ENCODE measurements around the gene USP5.

Gene USP5

DNA sequence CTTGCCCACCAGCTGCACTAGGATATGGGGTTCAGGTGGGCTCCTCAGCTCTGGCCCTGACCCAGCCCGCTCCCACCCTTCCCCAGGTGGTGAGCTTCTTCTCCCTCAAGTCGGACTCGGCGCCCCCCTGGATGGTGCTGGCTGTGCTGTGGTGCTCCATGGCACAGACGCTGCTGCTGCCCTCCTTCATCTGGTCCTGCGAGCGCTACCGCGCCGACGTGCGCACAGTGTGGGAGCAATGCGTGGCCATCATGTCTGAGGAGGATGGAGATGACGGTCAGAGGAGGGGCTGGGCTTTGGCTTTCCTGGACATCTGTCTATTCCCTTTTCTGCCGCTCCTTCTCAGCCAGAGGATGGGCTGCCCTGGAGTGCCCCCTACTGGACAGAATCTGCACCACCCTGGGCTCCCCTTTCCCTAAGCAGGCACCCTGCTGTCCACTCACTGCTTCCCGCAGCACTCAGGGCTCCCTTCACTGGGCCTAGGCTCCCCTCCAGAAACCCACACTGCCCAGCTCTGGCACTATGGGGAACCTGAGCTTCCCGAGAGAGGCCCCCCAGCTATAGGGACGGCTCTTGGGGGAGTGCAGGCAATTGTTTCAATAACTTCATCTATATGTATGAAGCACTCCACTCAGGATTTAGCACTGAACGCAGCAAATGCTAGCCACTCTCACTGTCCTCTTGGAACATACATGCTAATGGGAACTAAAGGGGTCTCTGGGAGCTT lies 26.4 kb upstream of the USP5 start:
- peak; percentile 60 to 63 for DNase-seq (ENCODE audit: low read depth in 2 of 2, low spot score in 1 of 2)

DNA sequence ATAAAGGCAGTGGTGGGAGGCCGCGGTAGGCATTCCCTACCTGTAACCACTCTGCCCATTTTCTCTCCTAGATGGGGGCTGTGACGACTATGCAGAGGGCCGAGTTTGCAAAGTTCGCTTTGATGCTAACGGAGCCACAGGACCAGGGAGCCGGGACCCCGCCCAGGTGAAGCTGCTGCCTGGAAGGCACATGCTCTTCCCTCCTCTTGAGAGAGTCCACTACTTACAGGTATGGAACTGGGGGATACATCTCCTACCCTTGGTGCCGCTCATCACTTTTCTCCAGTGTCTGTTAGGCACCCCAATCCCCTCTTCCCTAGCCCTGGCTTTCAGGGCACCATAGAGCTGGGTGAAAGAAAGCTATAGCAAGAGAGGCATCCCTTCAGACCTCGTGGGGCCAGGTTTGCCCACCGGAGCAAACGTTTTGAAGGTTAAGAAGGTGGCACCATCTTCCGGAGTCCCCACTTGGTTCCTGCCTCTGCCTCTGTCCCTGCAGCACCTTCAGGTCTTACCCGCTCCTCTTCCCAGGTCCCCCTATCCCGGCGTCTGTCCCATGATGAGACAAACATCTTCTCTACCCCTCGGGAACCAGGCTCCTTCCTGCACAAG lies 25.7 kb upstream of the USP5 start:
- no peak for DNase-seq (ENCODE audit: low read depth in 2 of 2, low spot score in 1 of 2)

DNA sequence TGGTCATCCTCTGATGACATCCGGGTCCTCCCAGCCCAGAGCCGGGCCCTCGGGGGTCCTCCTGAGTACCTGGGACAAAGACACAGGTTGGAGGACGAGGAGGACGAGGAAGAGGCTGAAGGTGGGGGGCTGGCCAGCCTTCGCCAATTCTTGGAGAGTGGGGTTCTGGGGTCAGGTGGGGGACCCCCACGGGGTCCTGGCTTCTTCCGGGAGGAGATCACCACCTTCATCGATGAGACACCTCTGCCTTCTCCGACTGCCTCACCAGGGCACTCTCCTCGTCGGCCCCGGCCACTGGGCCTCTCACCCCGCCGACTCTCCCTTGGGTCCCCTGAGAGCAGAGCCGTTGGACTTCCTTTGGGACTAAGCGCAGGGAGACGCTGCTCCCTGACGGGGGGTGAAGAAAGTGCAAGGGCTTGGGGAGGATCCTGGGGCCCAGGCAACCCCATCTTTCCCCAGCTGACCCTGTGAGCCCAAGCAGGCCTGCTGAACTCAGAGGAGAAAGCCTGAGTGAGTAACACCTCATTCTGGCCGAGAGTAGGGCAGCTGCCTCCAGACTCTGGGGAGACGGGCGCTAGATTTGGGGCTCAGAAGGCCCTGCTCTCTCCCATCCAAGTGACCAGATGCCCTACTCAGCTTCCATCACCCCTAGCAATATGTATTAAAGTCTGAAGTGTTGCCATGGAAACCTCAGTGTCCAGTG lies 25.1 kb upstream of the USP5 start:
- no peak for DNase-seq (ENCODE audit: low read depth in 2 of 2, low spot score in 1 of 2)

DNA sequence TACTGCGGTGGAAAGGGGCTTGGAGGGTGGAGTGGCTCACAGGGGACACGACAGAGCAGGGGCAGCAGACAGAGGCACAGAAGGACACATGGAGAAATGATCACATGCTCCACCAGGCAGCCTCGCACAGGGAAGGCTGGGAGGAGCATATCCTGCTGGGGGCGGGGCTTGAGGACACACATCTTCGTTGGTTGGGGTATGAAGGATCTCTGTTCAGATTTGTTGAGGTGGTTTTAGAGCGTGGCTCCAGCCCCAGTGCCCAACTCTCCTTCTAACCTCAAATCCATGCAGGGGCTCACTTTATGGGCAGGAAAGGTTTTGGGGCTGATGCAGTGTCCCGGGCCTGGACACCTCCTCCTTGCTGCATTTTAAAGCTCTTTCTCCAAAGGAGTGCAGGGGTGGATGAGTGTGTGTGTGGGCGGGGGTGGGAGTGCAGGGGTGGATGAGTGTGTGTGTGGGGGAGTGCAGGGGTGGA lies 24.5 kb upstream of the USP5 start:
- no peak for DNase-seq (ENCODE audit: low read depth in 2 of 2, low spot score in 1 of 2)

DNA sequence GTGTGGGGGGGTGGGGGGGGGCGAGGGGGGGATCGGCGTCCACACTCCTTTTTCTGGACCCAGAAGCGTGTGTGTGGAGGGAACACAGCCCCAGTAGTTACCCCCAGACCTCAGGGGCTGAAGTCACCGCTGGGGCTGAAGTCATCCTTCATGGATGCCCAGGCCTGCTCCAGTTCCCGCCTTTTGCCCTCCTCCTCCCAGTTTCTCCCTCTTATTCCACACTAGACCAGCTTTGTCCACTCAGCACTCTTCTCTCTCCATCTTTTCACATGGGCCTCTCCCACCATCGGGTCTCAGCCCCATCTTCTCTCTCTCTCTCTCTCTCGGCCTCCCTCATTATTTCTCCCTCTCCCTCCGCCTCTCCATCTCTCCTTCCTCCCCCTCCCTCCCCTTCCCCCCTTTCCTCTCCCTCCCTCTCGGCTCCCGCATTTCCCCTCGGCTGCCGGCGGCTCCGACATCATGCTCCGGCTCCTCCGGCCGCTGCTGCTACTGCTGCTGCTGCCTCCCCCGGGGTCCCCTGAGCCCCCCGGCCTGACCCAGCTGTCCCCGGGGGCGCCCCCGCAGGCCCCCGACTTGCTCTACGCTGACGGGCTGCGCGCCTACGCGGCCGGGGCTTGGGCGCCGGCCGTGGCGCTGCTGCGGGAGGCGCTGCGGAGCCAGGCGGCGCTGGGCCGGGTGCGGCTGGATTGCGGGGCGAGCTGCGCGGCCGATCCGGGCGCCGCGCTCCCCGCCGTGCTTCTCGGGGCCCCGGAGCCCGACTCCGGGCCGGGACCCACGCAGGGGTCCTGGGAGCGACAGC lies 23.8 kb upstream of the USP5 start, which contains the start of gene P3H3:
Gene P3H3 (plus strand): TSS at position 426 of the 799 bp plus-strand sequence. CDS start 34 bp downstream, at position 460.
- no peak for DNase-seq (ENCODE audit: low read depth in 2 of 2, low spot score in 1 of 2)

DNA sequence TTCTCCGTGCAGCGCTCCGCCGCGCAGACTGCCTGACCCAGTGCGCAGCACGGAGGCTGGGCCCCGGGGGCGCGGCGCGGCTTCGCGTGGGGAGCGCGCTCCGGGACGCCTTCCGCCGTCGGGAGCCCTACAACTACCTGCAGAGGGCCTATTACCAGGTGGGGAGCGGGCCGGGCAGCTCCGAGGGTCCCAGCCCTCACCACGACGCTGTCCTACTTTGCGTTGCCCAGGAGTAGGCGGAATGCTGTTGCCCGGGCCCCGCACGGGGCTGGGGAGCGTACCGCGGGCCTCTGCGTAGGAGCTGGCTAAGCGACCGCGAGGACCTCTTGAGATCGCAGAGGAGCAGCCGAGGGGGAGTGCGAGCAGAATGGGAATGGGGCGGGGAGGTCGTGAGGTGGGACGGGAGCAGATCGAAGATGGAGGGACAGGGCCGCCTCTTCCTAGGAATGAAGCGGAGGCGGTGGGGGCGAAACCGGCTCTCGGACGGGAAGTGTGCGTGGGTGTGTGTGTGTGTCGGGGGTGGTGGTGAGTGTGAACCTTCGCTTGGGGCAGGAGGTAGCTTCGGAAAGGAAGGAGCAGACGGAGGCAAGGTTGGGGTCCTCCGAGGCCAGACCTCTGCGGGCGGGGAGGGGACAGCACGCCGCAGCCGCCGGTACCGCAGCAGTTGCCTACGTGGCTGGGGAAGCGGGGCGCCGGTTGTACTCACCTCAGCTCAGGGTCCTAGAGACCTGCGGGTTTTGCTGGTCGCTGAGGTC lies 23.0 kb upstream of the USP5 start:
- no peak for DNase-seq (ENCODE audit: low read depth in 2 of 2, low spot score in 1 of 2)

DNA sequence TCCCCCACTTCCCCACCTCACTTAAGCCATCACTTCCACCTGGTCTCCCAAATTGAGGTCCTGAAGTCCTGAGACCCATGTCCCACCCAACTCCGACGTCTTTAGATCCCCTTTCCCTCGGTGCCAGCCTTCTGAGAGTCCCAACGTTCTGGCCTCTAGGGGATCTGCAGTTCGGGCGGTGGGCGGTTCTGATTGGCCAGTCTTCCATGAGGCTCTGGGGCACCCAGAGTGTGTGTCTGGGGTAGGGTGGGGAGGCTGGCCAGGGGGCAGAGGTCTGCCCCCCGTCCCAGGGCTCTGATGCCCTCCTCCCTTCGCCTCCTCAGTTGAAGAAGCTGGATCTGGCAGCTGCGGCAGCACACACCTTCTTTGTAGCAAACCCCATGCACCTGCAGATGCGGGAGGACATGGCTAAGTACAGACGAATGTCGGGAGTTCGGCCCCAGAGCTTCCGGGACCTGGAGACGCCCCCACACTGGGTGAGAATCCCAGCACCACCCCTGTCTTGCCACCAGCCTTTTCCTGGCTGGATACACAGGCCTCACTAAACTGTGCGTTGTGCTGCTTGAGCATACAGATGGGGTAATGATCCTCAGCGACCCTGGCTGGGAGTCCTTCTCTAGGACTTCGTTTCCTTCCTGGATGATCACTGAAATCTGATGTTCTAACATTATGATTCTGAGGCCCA lies 22.3 kb upstream of the USP5 start:
- DNase-seq (ENCODE audit: low read depth in 2 of 2, low spot score in 1 of 2): no peak

DNA sequence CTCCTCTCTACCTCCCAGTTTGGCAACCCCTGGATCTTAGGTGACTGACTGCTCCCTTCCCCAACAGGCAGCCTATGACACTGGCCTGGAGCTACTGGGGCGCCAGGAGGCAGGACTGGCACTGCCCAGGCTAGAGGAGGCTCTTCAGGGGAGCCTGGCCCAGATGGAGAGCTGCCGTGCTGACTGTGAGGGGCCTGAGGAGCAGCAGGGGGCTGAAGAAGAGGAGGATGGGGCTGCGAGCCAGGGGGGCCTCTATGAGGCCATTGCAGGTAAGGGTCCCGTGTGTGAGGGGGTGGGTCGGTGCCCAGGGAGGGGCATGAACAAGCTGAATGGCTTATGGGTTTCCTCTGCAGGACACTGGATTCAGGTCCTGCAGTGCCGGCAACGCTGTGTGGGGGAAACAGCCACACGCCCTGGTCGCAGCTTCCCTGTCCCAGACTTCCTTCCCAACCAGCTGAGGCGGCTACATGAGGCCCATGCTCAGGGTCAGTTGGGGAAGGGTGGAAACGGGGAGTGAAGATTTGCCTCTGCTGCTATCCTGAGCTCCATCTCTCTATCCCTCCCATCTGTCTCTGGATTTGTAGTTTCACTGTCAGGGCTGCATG lies 21.6 kb upstream of the USP5 start:
- no peak for DNase-seq (ENCODE audit: low read depth in 2 of 2, low spot score in 1 of 2)

DNA sequence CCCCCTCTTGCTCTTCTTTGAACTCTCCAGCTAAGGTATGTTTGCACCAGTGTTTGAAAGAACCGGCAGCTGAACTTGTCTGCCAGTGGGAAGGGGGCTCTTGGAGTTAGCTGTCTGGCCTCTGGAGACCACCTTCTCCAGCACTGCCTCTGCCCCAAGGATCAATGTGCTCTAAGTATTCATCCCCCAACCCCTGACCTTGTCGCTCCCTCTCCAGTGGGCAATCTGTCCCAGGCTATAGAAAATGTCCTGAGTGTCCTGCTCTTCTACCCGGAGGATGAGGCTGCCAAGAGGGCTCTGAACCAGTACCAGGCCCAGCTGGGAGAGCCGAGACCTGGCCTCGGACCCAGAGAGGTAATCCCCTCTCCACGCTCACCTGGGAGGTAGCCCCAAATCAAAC lies 21.0 kb upstream of the USP5 start:
- DNase-seq (ENCODE audit: low read depth in 2 of 2, low spot score in 1 of 2): no peak

DNA sequence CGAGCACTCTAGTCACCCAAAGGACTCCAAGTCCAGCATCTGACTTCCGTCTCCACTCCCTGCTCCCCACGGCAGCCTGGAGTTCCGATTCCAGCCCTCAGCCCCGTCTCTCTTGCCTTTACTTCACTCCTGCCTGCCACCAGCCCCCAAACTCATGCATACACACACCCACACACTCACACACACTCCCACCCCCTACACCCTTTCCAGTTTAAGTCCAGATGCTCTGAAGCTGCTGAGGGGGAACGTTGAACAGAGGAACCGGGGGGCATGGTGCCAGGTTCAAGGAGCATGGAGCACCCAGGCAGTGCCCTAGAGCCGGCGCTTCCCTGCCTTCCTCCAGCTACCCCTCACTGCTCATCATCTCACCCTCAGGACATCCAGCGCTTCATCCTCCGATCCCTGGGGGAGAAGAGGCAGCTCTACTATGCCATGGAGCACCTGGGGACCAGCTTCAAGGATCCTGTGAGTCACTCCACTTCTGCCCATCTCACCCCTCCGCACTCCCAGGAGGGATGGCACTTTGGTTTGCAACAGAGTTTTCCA lies 20.4 kb upstream of the USP5 start:
- no peak for DNase-seq (ENCODE audit: low read depth in 2 of 2, low spot score in 1 of 2)

DNA sequence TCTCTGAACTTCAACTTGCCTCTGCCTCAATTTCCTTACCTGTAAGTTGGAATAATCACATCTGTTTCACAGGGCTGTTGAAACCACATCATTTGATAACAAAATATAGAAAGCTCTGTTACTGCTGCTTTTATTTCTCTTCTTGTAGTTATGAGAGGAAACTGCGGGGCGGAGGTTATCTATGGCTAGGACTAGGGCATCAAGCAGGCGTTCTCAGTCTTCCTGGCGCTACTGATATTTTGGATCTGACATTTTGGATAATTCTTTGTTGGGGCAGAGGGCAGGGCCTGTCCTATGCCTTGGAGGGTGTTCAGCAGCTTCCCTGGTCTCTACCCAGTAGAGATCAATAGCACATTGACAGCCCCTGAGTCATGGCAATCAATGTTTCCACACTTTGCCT lies 19.8 kb upstream of the USP5 start:
- DNase-seq (ENCODE audit: low read depth in 2 of 2, low spot score in 1 of 2): no peak

DNA sequence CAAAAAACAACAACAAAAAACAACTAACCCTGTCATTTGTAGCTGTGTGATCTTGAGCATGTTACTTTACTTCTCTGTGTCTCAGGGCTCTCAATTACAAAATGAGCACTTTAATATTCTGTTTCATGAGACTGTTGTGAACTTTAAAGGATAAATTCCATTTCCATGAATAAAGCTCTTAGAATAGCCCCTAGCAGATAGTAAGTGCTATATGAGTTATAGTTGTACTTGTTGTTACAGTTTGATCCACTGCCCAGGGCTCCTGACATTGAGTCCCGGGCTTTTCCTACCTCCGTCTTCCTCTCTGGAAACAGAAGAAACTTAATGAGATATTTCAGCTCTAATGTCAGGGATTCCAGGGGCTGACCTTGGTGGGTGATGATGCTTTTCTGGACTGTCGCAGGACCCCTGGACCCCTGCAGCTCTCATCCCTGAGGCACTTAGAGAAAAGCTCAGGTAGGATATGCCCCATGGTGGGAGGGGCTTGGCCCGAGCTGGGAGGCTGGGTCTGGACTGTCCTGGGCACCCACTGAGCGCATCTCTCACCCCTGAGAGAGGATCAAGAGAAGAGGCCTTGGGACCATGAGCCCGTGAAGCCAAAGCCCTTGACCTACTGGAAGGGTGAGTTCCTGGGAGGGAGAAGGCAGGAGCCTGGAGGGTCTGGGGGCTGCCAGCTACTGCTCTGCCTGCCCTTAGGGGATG lies 18.6 kb upstream of the USP5 start:
- DNase-seq (ENCODE audit: low read depth in 2 of 2, low spot score in 1 of 2): no peak

DNA sequence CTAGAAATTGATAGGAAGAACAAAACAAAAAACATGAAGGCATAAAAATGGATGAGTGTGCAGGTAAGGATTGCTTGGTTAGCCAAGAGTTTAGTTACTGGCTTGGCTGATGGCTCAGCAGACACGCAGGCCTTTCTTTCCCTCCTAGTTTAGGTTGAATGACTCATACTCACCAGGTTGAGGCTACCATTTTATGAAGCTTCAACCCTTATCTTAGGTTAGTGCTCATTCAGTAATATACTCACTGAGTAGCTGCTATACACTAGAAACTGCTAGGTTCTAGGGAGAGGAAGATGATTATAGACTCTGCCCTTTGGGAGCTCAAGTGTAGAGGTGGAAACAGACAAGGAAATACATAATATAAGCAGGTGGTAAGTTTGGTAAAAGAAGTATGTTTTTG lies 17.7 kb upstream of the USP5 start:
- no peak for DNase-seq (ENCODE audit: low read depth in 2 of 2, low spot score in 1 of 2)

DNA sequence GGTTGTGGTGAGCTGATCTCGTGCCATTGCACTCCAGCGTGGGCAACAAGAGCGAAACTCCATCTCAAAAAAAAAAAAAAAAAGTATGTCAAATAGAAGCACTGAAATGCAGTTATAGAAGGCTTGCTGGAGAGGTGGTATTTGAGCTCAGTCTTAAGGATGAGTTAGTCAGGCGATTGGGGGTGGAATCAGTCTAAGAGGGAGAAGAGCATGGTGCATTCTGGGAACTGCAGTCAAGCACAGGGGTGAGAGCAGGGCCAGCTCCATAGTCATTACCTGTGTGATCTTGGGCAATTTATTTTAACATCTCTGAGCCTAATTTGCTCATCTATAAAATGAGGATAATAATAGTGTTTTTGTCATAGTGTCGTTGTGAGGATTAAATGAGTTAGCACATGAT lies 17.1 kb upstream of the USP5 start:
- DNase-seq (ENCODE audit: low read depth in 2 of 2, low spot score in 1 of 2): no peak

DNA sequence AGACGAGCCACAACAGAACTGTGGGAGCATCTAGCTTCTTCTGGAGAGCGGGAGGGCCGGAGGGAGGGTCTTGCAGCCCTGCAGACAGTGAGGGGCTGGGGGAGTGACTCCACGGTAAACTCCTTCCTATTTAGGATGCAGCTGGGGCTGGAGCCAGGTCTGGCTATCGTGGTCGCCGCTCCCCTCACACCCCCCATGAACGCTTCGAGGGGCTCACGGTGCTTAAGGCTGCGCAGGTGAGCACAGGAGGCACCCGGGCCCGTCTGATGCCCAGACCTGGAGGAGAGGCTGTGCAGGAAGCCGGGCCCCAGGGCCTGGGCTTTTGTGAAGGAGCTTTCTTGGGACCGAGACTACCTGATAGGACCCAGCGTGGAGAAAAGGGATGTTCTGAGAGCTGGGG lies 15.1 kb upstream of the USP5 start:
- no peak for DNase-seq (ENCODE audit: low read depth in 2 of 2, low spot score in 1 of 2)

DNA sequence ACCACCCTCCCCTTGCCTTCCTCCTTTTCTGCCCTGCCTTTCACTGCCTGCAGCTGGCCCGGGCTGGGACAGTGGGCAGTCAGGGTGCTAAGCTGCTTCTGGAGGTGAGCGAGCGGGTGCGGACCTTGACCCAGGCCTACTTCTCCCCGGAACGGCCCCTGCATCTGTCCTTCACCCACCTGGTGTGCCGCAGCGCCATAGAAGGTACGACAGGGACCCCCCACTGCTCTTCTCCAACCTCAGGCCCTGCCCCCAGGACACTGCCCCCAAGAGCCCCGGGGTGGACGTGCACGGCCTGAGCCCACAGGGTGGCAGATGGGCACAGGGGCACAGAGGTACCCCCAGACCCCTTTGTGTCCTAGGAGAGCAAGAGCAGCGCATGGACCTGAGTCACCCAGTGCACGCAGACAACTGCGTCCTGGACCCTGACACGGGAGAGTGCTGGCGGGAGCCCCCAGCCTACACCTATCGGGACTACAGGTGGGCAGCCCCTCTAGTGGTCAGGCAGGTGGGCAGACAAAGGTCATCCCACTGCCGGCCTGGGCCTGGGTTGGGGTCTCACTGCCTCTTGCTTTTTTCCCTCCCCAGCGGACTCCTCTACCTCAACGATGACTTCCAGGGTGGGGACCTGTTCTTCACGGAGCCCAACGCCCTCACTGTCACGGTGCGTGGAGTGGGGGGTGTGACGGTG lies 14.4 kb upstream of the USP5 start:
- no peak for DNase-seq (ENCODE audit: low read depth in 2 of 2, low spot score in 1 of 2)

DNA sequence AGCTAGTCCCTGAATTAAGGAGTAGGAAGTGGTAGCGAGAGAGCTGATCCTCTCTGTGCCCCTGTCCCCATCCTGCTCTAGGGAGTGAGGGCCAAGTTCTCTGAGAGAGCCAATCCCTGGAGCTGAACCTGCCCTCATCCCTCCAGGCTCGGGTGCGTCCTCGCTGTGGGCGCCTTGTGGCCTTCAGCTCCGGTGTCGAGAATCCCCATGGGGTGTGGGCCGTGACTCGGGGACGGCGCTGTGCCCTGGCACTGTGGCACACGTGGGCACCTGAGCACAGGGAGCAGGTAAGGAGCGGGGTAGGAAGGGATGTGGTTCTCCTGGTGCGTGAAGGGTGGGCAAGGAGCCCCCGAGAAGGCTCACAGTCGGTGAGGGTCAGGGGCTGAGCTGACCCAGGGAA lies 13.1 kb upstream of the USP5 start:
- DNase-seq (ENCODE audit: low read depth in 2 of 2, low spot score in 1 of 2): no peak

DNA sequence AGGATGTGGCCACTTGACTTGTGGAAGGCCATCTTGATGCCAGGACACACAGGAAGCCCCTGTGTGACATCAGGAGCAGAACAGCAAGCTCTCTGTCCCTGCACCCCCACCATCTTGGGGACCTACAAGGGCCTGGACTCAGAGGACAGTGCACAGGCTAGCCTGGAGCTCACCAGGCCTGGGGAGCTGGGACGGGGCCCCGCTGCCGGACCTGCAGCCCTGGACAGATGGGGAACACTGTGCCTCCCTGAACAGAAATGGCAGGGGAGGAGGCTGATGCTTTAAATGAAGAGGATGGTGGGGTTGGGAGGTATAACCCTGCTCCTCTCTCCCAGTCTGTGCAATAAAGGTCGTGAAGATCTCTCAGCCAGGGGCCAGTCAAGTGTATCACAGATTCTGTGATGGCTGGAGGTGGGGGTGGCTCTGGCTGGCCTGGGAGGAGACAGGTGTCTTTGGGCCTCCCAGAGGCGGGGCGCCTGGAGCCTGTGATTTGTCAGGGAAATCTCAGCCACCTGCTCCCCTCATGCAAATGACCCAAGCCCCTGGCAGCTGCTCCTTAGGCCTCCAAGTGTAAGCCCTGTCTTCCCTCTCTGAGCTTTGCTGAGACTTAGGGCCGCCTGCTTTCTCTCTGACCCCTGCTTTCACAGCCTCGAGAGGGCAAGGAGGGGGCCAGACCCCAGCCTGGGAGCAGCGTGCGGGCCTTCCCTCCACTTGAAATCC lies 12.3 kb upstream of the USP5 start:
- DNase-seq (ENCODE audit: low read depth in 2 of 2, low spot score in 1 of 2): no peak

Measured in stimulated activated CD8-positive, alpha-beta memory T cell treated with anti-CD3 and anti-CD28 coated beads, Interleukin-4, amount 100 ng/mL, for 1 hour (primary cell).